H1 (cell line): Measurements from ENCODE around the gene FRMPD4. TPM values are rescaled to one million over a fixed set of nuclear protein-coding genes. Genes with fewer than 3 reads are reported as not detected.

ENCODE experiments used
- BRCA1 ChIP-seq: IDR thresholded peaks from 2 replicates; pipeline ENCODE4 v1.6.1; 2012; ENCODE audit warnings: low read depth, low read length, improper control_type of control experiment
- GABPA ChIP-seq: IDR thresholded peaks from 2 replicates; pipeline ENCODE4 v1.6.1; 2011; ENCODE audit warnings: mild to moderate bottlenecking, low read length, moderate library complexity, borderline replicate concordance; ENCODE audit not compliant: insufficient read depth
- HDAC2 ChIP-seq, 2 experiments: fragments of 300-600 bp in 1 of 2; sonication (generic) in 1 of 2; IDR thresholded peaks; 2 replicates each; pipeline ENCODE4 v1.6.1; 2011 to 2012; ENCODE audit warnings: low read depth in 2 of 2, low read length in 2 of 2, mild to moderate bottlenecking in 2 of 2, moderate library complexity in 2 of 2, borderline replicate concordance in 1 of 2, inconsistent platforms in 1 of 2
- HDAC6 ChIP-seq: IDR thresholded peaks from one replicate; pipeline ENCODE4 v1.7.1; 2012; ENCODE audit warnings: low read depth, mild to moderate bottlenecking, inconsistent platforms, low read length, moderate library complexity
- SP2 ChIP-seq: IDR thresholded peaks from 2 replicates; pipeline ENCODE4 v1.6.1; 2012; ENCODE audit warnings: mild to moderate bottlenecking, low read length, inconsistent platforms
- SUZ12 ChIP-seq: fragments of 200-600 bp; sonication (generic); IDR thresholded peaks from 2 replicates; pipeline ENCODE4 v1.6.1; 2012; ENCODE audit warnings: mild to moderate bottlenecking, inconsistent platforms, low read length, moderate library complexity, mixed read lengths
- ZNF274 ChIP-seq: IDR thresholded peaks from 2 replicates; pipeline ENCODE4 v1.7.0; 2012; ENCODE audit warnings: low read length, borderline replicate concordance; ENCODE audit errors: extremely low read depth
- polyA plus RNA-seq, 7 experiments: library from polyadenylated mRNA; depleted of rRNA in 3 of 7; stranded (reverse) in 5 of 7; unstranded in 2 of 7; fragments of >200 nt in 5 of 7; fragments of 200-250 nt in 2 of 7; gene quantifications; 1 replicate in 5 of 7; 2 replicates in 1 of 7; 4 replicates in 1 of 7; pipeline versions ENCODE4 v1.2.1 to v1.2.3, GENCODE V29; 2011 to 2013; ENCODE audit warnings: missing spikeins in 2 of 7, mixed read lengths in 2 of 7
- total RNA-seq: library from RNA; stranded (reverse); fragmentation: NEBNext Ultra II Directional; extraction: Animal tissue kit (Norgen Biotek cat#: 25700); gene quantifications from 2 replicates; pipeline ENCODE4 v1.2.1, GENCODE V29; 2021

FRMPD4 gene
- total and polyA plus RNA-seq, 2 of the 8 experiments (the other 6 are each of a cell fraction or from before 2014, with no cell fraction given), result 0.02 to 0.37 TPM

DNA sequence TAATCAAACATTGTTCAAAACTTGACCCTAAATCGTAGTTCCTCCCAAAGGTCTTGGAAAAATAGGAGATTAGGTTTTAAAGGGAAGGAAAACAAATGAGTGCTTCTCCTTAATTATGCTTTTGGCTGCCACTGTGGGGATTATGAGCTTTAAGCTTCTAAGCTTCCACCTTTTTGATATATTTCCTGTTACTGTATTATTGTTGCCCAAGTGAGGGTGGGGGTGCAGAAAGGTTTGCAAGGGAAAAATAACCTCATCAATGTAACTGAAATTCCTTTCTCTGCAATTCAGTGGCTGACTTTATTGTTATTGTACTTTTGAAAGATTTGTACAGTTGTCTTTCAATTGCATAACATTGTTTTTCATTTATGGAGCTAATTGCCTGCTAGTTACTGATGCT is 285.1 kb downstream of the FRMPD4 start (continued):
- TF ChIP-seq SP2, result no peak
- no peak for TF ChIP-seq GABPA
- TF ChIP-seq BRCA1, result no peak
- TF ChIP-seq ZNF274, result no peak
- TF ChIP-seq HDAC6, result no peak
- TF ChIP-seq SUZ12, result no peak
- TF ChIP-seq HDAC2 (IDR thresholded peaks at IDR 0.05; ENCODE audit: borderline replicate concordance in 1 of 2, low read depth in 2 of 2, low read length in 2 of 2), result no peak
